PC-9 (cell line): Measurements from ENCODE around the gene SEC16B. TPM values are rescaled to one million over a fixed set of nuclear protein-coding genes. Genes with fewer than 3 reads are reported as not detected.

Experiments used
- BruUV-seq: library from RNA; stranded (reverse); fragments of 400-500 nt; replicated peaks from 2 replicates; lab custom pipeline; 2021; lab: Mats Ljungman, UMichigan
- CTCF ChIA-PET: fragments of 300-600 bp; sonication (Branson Sonifier 250); formaldehyde crosslinking; loops from one replicate; lab custom pipeline; 2022; ENCODE audit warnings: antibody characterized with exemption; lab: Charles Lee
- POLR2A ChIA-PET: fragments of 300-600 bp; sonication (Branson Sonifier 250); formaldehyde crosslinking; loops from one replicate; lab custom pipeline; 2022; ENCODE audit warnings: antibody characterized with exemption; ENCODE audit not compliant: unreplicated experiment; lab: Charles Lee
- DNase-seq, 2 experiments: peaks; one replicate each; pipeline versions ENCODE4 v3.0.0 to v3.0.0-alpha.2; 2015 to 2022; ENCODE audit warnings: mixed read lengths in 1 of 2
- H2AFZ ChIP-seq: fragments of 200-600 bp; sonication (generic); 2 replicates; pipeline ENCODE4 v1.8.1; 2017; ENCODE audit warnings: antibody characterized with exemption
- H3F3A ChIP-seq: fragments of 200-600 bp; sonication (generic); 2 replicates; pipeline ENCODE4 v1.8.1; 2017; ENCODE audit warnings: antibody characterized with exemption, mild to moderate bottlenecking, low read depth; ENCODE audit not compliant: insufficient read depth
- H3K27ac ChIP-seq: fragments of 200-600 bp; sonication (generic); 2 replicates; pipeline ENCODE4 v1.6.1; 2016; ENCODE audit warnings: mixed run types
- H3K27me3 ChIP-seq: fragments of 200-600 bp; sonication (generic); 2 replicates; pipeline ENCODE4 v1.6.1; 2016; ENCODE audit warnings: low read depth, mixed run types; ENCODE audit not compliant: insufficient read depth
- H3K36me3 ChIP-seq: fragments of 200-600 bp; sonication (generic); 2 replicates; pipeline ENCODE4 v1.6.1; 2016; ENCODE audit warnings: low read depth, mixed run types
- H3K4me1 ChIP-seq: fragments of 200-600 bp; sonication (generic); replicated peaks from 2 replicates; pipeline ENCODE4 v1.6.1; 2016; ENCODE audit warnings: mixed run types; ENCODE audit not compliant: insufficient read depth
- H3K4me2 ChIP-seq: fragments of 200-600 bp; sonication (generic); 2 replicates; pipeline ENCODE4 v1.6.1; 2017; ENCODE audit warnings: mixed run types
- H3K4me3 ChIP-seq: fragments of 200-600 bp; sonication (generic); 2 replicates; pipeline ENCODE4 v1.6.1; 2016; ENCODE audit warnings: mixed run types
- H3K79me2 ChIP-seq: fragments of 200-600 bp; sonication (generic); 2 replicates; pipeline ENCODE4 v1.6.1; 2017; ENCODE audit warnings: low read depth, mixed run types
- H3K9me2 ChIP-seq: fragments of 200-600 bp; sonication (generic); 2 replicates; pipeline ENCODE4 v1.8.1; 2017; ENCODE audit warnings: mild to moderate bottlenecking; ENCODE audit not compliant: insufficient read depth
- H3K9me3 ChIP-seq: fragments of 200-600 bp; sonication (generic); 2 replicates; pipeline ENCODE4 v1.8.1; 2016; ENCODE audit warnings: low read depth; ENCODE audit not compliant: insufficient read depth
- H4K20me1 ChIP-seq: fragments of 200-600 bp; sonication (generic); 2 replicates; pipeline ENCODE4 v1.8.1; 2017; ENCODE audit not compliant: insufficient read depth
- CTCF ChIP-seq: fragments of 200-600 bp; sonication (generic); conservative IDR thresholded peaks from 2 replicates; pipeline ENCODE4 v1.6.1; 2017; ENCODE audit warnings: mixed run types, antibody characterized with exemption, mild to moderate bottlenecking, moderate library complexity
- EZH2 ChIP-seq: fragments of 200-600 bp; sonication (generic); IDR thresholded peaks from 2 replicates; pipeline ENCODE4 v1.8.0; 2017; ENCODE audit warnings: antibody characterized with exemption, low read depth
- intact Hi-C: fragments of 100-400 bp; cut with micrococcal nuclease; formaldehyde crosslinking; loops from one replicate; pipeline ENCODE4 v1.10.0; 2022; ENCODE audit not compliant: unreplicated experiment
- total RNA-seq: library from RNA; stranded (reverse); gene quantifications from 2 replicates; pipeline ENCODE4 v1.2.3, GENCODE V29; 2021

SEC16B gene
- total RNA-seq, 1 experiment from 2014 or later = 2.0 TPM

GRCh38 chr1:177959811-177960515 lies 9.9 kb downstream of the SEC16B start:
- H3K4me1 ChIP-seq = no peaks in the 10 kb centered on the region
- H4K20me1 ChIP-seq = no peaks in the 10 kb centered on the region
- TF ChIP-seq EZH2 (no peak), CTCF (peak; percentile 63)
- CTCF ChIA-PET = no interaction called here
- no peaks in the 10 kb centered on the region for H3K79me2 ChIP-seq
- H3K36me3 ChIP-seq = no peaks in the 10 kb centered on the region
- DNase-seq = no peak
- no peaks in the 10 kb centered on the region for H3F3A ChIP-seq
- no peaks in the 10 kb centered on the region for H3K27me3 ChIP-seq
- no peak overlapping the region for H3K4me2 ChIP-seq
- intact Hi-C loops = loop anchor here (5.0 kb wide), 1 partner anchor 322 kb away; no protein-coding TSS in a partner anchor
- H3K27ac ChIP-seq = no peak overlapping the region
- H2AFZ ChIP-seq = no peak overlapping the region
- H3K4me3 ChIP-seq = no peak overlapping the region
- no peaks in the 10 kb centered on the region for H3K9me3 ChIP-seq
- no peaks in the 10 kb centered on the region for H3K9me2 ChIP-seq
- no TSS peak for BruUV-seq
- POLR2A ChIA-PET = no interaction called here

GRCh38 chr1:177958092-177958491 lies 11.8 kb downstream of the SEC16B start:
- Histone ChIP-seq H4K20me1 (no peaks in the 10 kb centered on the region), H3K4me3 (no peak overlapping the region), H3K36me3 (no peaks in the 10 kb centered on the region), H3K27me3 (no peaks in the 10 kb centered on the region), H2AFZ (no peak overlapping the region), H3F3A (no peaks in the 10 kb centered on the region), H3K4me2 (no peak overlapping the region), H3K9me3 (no peaks in the 10 kb centered on the region), H3K27ac (no peak overlapping the region), H3K4me1 (no peaks in the 10 kb centered on the region), H3K79me2 (no peaks in the 10 kb centered on the region), H3K9me2 (no peaks in the 10 kb centered on the region)
- TF ChIP-seq CTCF = no peak
- no peak for TF ChIP-seq EZH2
- intact Hi-C loops = loop anchor here (5.0 kb wide), 1 partner anchor 324 kb away; no protein-coding TSS in a partner anchor
- ChIA-PET CTCF (no interaction called here), POLR2A (no interaction called here)
- BruUV-seq = no TSS peak
- DNase-seq = no peak

- no peak for DNase-seq
- ChIA-PET POLR2A (no interaction called here), CTCF (no interaction called here)
- no peaks in the 10 kb centered on the region for H3K9me3 ChIP-seq
- no peaks in the 10 kb centered on the region for H3K4me1 ChIP-seq
- TF ChIP-seq EZH2 (no peak), CTCF (no peak)
- H4K20me1 ChIP-seq = no peaks in the 10 kb centered on the region
- no peaks in the 10 kb centered on the region for H3K9me2 ChIP-seq
- no peak overlapping the region for H3K4me3 ChIP-seq
- H2AFZ ChIP-seq = no peak overlapping the region
- H3K27me3 ChIP-seq = no peaks in the 10 kb centered on the region
- no peaks in the 10 kb centered on the region for H3F3A ChIP-seq
- intact Hi-C loops = no loop called here
- H3K4me2 ChIP-seq = no peak overlapping the region
- H3K36me3 ChIP-seq = no peaks in the 10 kb centered on the region
- no peak overlapping the region for H3K27ac ChIP-seq
- no peaks in the 10 kb centered on the region for H3K79me2 ChIP-seq
- no TSS peak for BruUV-seq
Measured at GRCh38 chr1:177954076-177954475, 15.8 kb downstream of the SEC16B start.
